ENCODE measurements around the gene MYL10. TPM values are rescaled to one million over a fixed set of nuclear protein-coding genes. Genes with fewer than 3 reads are reported as not detected.
"Not testable (repeated sequence)": the region's sequence is repeated elsewhere in the genome, so short reads cannot be mapped to it uniquely, and the experiment has no call there.

The MYL10 gene
- total and polyA plus RNA-seq, 5 experiments from 2014 or later = not detected

GRCh38 chr7:101645951-101646350 is 16.9 kb upstream of the MYL10 start:
- Mint-ChIP-seq H3K9me3 (no peaks in the 10 kb centered on the region), H3K27me3 (peaks cover 2 to 22% (median 9%) of the 10 kb centered on the region in 5 donors), H3K36me3 (no peaks in the 10 kb centered on the region), H3K4me1 (no peaks in the 10 kb centered on the region), H3K27ac (no peak overlapping the region), H3K4me3 (no peak overlapping the region)
- POLR2A ChIA-PET = no interaction called here
- ATAC-seq (no peak), DNase-seq (no peak)

- H3K27ac Mint-ChIP-seq = no peak overlapping the region
- no peaks in the 10 kb centered on the region for H3K36me3 Mint-ChIP-seq
- DNase-seq (no peak), ATAC-seq (no peak)
- POLR2A ChIA-PET = no interaction called here
- no peaks in the 10 kb centered on the region for H3K9me3 Mint-ChIP-seq
- H3K4me3 Mint-ChIP-seq = no peak overlapping the region
- peaks cover 0 to 11% (median 7%) of the 10 kb centered on the region in 5 donors for H3K27me3 Mint-ChIP-seq
- H3K4me1 Mint-ChIP-seq = no peaks in the 10 kb centered on the region
Measured at GRCh38 chr7:101644879-101645278, 15.8 kb upstream of the MYL10 start.

- not testable (repeated sequence) for H3K27ac Mint-ChIP-seq
Measured at GRCh38 chr7:101639127-101639526, 10.0 kb upstream of the MYL10 start.

GRCh38 chr7:101636822-101637623 is 7.9 kb upstream of the MYL10 start:
- peaks cover 0 to 2% (median 0%) of the 10 kb centered on the region in 5 donors for H3K27me3 Mint-ChIP-seq
- POLR2A ChIA-PET = no interaction called here
- no peak overlapping the region for H3K4me3 Mint-ChIP-seq
- H3K4me1 Mint-ChIP-seq = peaks cover 0 to 2% (median 0%) of the 10 kb centered on the region in 4 donors
- DNase-seq (no peak), ATAC-seq (no peak)
- H3K27ac Mint-ChIP-seq = peak overlapping the region in 1 of 10 donors; percentile 27
- peaks cover 0 to 5% (median 0%) of the 10 kb centered on the region in 3 donors for H3K36me3 Mint-ChIP-seq
- H3K9me3 Mint-ChIP-seq = peaks cover 0 to 11% (median 0%) of the 10 kb centered on the region in 9 donors

More at GRCh38 chr7:101639127-101639526, 10.0 kb upstream of the MYL10 start:
- H3K27me3 Mint-ChIP-seq, H3K4me3 Mint-ChIP-seq, DNase-seq, ATAC-seq, POLR2A ChIA-PET, H3K4me1 Mint-ChIP-seq, H3K9me3 Mint-ChIP-seq, H3K36me3 Mint-ChIP-seq: not testable (repeated sequence)

- DNase-seq = no peak
- H3K4me3 Mint-ChIP-seq = no peak overlapping the region
Measured at GRCh38 chr7:101635484-101635883, 6.4 kb upstream of the MYL10 start.

GRCh38 chr7:101634196-101634717 is 5.2 kb upstream of the MYL10 start:
- ATAC-seq (no peak), DNase-seq (no peak)
- POLR2A ChIA-PET = no interaction called here
- Mint-ChIP-seq H3K27me3 (peaks cover 0 to 5% (median 0%) of the 10 kb centered on the region in 5 donors), H3K36me3 (peaks cover 0 to 5% (median 0%) of the 10 kb centered on the region in 3 donors), H3K27ac (no peak overlapping the region), H3K9me3 (peaks cover 0 to 11% (median 0%) of the 10 kb centered on the region in 9 donors), H3K4me3 (no peak overlapping the region), H3K4me1 (peaks cover 0 to 2% (median 0%) of the 10 kb centered on the region in 4 donors)

More at GRCh38 chr7:101635484-101635883, 6.4 kb upstream of the MYL10 start:
- POLR2A ChIA-PET = no interaction called here
- H3K36me3 Mint-ChIP-seq = peaks cover 0 to 5% (median 0%) of the 10 kb centered on the region in 3 donors
- peaks cover 0 to 11% (median 0%) of the 10 kb centered on the region in 9 donors for H3K9me3 Mint-ChIP-seq
- no peak for ATAC-seq
- no peak overlapping the region for H3K27ac Mint-ChIP-seq
- H3K4me1 Mint-ChIP-seq = peaks cover 0 to 2% (median 0%) of the 10 kb centered on the region in 4 donors
- peaks cover 0 to 5% (median 0%) of the 10 kb centered on the region in 5 donors for H3K27me3 Mint-ChIP-seq

GRCh38 chr7:101633511-101633910 is 4.4 kb upstream of the MYL10 start:
- no peak for DNase-seq
- POLR2A ChIA-PET = no interaction called here
- H3K36me3 Mint-ChIP-seq = peaks cover 0 to 5% (median 0%) of the 10 kb centered on the region in 3 donors
- ATAC-seq = no peak
- no peak overlapping the region for H3K27ac Mint-ChIP-seq
- H3K4me3 Mint-ChIP-seq = peak overlapping the region in 1 of 10 donors; percentile 29
- peaks cover 0 to 2% (median 0%) of the 10 kb centered on the region in 4 donors for H3K4me1 Mint-ChIP-seq
- peaks cover 0 to 11% (median 0%) of the 10 kb centered on the region in 9 donors for H3K9me3 Mint-ChIP-seq
- peaks cover 0 to 7% (median 0%) of the 10 kb centered on the region in 5 donors for H3K27me3 Mint-ChIP-seq

- POLR2A ChIA-PET = no interaction called here
- Mint-ChIP-seq H3K9me3 (peaks cover 0 to 11% (median 0%) of the 10 kb centered on the region in 9 donors), H3K4me3 (no peak overlapping the region), H3K27ac (no peak overlapping the region), H3K27me3 (peaks cover 0 to 7% (median 0%) of the 10 kb centered on the region in 5 donors), H3K36me3 (peaks cover 0 to 5% (median 0%) of the 10 kb centered on the region in 3 donors), H3K4me1 (peaks cover 0 to 2% (median 0%) of the 10 kb centered on the region in 4 donors)
- ATAC-seq (no peak), DNase-seq (no peak)
Measured at GRCh38 chr7:101632641-101633040, 3.5 kb upstream of the MYL10 start.

GRCh38 chr7:101631224-101631714 is 2.2 kb upstream of the MYL10 start:
- DNase-seq (no peak), ATAC-seq (no peak)
- peaks cover under 1 to 10% (median 2%) of the 10 kb centered on the region in 5 donors for H3K27me3 Mint-ChIP-seq
- H3K4me1 Mint-ChIP-seq = peaks cover 0 to 2% (median 0%) of the 10 kb centered on the region in 4 donors
- peaks cover 0 to 5% (median 0%) of the 10 kb centered on the region in 3 donors for H3K36me3 Mint-ChIP-seq
- H3K27ac Mint-ChIP-seq = no peak overlapping the region
- peaks cover 0 to 11% (median 0%) of the 10 kb centered on the region in 9 donors for H3K9me3 Mint-ChIP-seq
- POLR2A ChIA-PET = no interaction called here
- H3K4me3 Mint-ChIP-seq = no peak overlapping the region

GRCh38 chr7:101630591-101630990 is 1.5 kb upstream of the MYL10 start:
- DNase-seq (no peak), ATAC-seq (no peak)
- no peak overlapping the region for H3K27ac Mint-ChIP-seq
- POLR2A ChIA-PET = no interaction called here
- H3K4me1 Mint-ChIP-seq = peaks cover 0 to 4% (median 1%) of the 10 kb centered on the region in 4 donors
- H3K36me3 Mint-ChIP-seq = peaks cover 0 to 5% (median 0%) of the 10 kb centered on the region in 3 donors
- H3K4me3 Mint-ChIP-seq = no peak overlapping the region
- H3K27me3 Mint-ChIP-seq = peaks cover 4 to 16% (median 5%) of the 10 kb centered on the region in 5 donors
- H3K9me3 Mint-ChIP-seq = peaks cover 0 to 11% (median 0%) of the 10 kb centered on the region in 9 donors

- H3K4me3 Mint-ChIP-seq = no peak overlapping the region
- DNase-seq = peak in 1 of 10 donors; percentile 31
- H3K36me3 Mint-ChIP-seq = peaks cover 0 to 5% (median 0%) of the 10 kb centered on the region in 3 donors
- peaks cover 0 to 11% (median 0%) of the 10 kb centered on the region in 9 donors for H3K9me3 Mint-ChIP-seq
- peaks cover 9 to 31% (median 15%) of the 10 kb centered on the region in 5 donors for H3K27me3 Mint-ChIP-seq
- H3K4me1 Mint-ChIP-seq = peaks cover 0 to 6% (median 1%) of the 10 kb centered on the region in 4 donors
- POLR2A ChIA-PET = no interaction called here
- H3K27ac Mint-ChIP-seq = no peak overlapping the region
- no peak for ATAC-seq
Measured at GRCh38 chr7:101628522-101628921, 574 bp downstream of the MYL10 start.

GRCh38 chr7:101626758-101627157 is 2.3 kb downstream of the MYL10 start:
- Mint-ChIP-seq H3K4me1 (peaks cover 0 to 6% (median 1%) of the 10 kb centered on the region in 4 donors), H3K27ac (no peak overlapping the region), H3K9me3 (no peaks in the 10 kb centered on the region), H3K27me3 (peaks cover 9 to 36% (median 18%) of the 10 kb centered on the region in 5 donors), H3K4me3 (no peak overlapping the region), H3K36me3 (no peaks in the 10 kb centered on the region)
- no peak for ATAC-seq
- no peak for DNase-seq
- POLR2A ChIA-PET = no interaction called here

All from naive thymus-derived CD8-positive, alpha-beta T cell (primary cell).